HG03196 (cell line): ENCODE results near the gene RNF5.

Source experiments
- ATAC-seq: cut with Tn5 transposase; IDR thresholded peaks from one replicate; pipeline ENCODE4 v1.9.1; 2021; ENCODE audit not compliant: unreplicated experiment

RNF5 gene

DNA sequence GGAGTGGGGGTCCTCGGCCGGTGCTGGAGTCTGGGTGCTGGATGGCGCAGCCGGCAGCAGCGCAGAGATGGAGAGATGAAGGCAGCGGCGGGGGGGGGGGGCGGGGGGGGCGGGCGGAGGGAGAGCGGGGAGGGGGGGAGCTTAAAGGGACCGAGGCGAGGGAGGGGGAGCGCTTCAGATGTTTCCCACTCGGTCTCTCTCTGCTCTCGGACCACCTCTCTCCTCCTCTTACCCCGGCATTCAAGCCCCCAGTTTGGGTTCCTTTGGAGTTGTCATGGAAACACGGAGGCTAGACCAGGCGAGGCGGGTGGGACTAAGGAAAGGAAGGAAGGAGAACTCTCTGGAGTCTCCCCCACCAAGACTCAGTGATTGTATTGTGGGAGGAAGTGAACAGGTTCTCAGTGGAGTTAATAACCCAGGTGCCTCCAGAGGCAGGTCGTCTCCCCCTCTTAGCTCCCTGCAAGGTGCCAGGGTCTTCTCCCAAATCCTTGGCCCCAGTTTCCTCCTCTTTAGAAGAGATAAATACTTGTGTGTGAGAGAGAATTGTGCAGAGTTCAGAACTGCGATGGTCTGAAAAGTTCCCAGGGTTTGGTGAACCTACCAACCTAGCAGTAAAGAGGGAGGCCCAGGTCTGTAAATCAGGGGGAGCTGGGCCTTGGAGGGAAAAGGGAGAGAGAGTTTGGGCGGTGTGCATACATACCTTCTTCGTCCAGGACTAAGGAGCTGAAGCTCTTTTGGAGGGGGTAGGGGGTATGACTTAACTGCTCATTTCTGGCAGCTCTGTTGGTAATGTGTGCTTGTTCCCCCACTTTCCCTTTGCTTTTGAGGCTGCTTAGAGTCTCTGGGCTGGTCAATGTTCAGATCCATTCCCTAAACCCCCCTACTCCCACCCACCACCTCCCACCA is 26.1 kb upstream of the RNF5 start, which contains the start of gene PRRT1:
Gene PRRT1 (minus strand): TSS at position 77 of the 906 bp plus-strand sequence. CDS start 112 bp downstream, outside the sequence.
- no peak for ATAC-seq

DNA sequence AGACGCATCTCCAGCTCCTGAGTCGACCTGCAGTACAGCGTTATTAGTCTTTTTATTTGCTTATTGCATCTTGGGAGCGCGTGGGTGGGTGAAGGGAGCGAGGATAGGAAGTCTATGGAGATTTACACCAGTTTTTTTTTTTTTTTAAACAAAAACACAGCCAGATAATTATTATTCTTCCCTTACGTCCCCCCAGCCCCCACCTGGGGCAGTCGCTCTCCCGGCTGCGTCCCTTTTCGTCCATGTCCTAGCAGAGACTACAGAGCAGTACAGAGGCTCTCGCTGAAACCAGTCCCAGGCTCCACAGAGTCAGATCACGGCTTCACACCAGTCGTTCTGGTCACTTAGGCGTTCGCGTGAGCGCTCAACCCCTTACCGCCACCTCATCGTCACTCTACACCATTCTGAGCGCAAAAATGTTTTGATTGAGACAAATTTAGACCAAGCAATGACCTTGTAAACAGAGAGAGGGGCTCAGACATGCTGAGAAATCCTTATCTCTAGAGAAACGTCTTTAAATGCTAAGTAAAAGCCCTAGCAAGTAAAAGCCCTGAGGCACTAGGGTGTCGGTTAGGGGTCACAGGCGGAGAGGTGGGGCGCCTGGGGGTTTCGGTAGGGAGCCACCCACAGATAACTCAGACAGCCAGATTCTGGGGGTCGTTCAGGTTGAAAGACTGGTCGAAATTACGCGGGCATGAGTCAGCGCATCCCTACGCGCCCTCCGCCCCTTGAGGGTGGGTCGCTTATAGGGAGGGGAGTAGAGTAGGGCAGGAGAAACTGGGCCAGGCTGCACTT is 25.2 kb upstream of the RNF5 start:
- ATAC-seq, result no peak

DNA sequence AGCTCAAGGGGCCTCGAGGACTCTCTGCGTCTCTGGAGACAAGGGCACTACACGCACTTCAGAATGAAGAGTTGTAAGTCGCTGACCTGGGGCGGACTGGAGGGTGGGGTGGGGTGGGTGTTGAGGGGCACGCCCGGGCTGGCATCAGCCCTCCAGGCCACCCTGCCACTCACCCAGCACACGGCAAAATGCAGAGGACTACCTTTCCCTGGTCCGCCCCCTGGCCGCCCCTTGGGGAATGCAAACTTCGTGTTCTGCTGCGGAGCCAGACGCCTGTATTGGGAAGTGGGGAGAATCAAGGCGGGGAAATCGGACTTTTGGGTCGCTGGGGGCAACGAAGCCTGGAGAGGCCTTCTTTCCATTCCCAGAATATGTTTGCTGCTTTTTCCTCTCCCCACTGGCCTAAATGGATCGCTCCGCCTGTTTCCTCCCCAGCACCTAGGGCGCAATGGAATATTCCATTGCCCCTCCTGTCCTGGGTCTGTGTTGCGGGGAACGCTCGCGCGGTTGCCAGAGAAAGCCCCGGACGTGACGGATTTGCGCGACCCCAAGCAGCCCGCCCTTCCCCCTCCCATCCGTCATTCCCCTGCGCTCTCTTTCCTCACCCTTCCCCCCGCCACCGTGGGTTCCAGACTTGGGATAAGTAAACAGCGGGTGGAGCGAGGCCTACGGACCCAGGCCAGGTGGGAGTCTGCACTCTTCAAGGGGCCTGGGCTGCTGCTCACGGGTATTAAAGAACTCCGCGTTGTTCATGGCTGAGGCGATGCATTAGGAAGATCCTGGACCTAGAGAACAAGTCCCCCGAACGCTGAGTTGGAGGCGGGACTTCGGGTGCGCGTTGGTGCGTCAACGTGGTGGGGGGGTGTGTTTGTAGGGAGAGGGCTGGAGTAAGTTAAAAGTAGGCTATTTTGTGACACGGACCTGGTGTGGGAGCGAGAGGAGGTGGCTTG is 24.4 kb upstream of the RNF5 start, which contains the start of gene PPT2:
Gene PPT2 (plus strand): TSS at position 578 of the 950 bp plus-strand sequence. CDS start 454 bp downstream, outside the sequence.
- ATAC-seq, result no peak

DNA sequence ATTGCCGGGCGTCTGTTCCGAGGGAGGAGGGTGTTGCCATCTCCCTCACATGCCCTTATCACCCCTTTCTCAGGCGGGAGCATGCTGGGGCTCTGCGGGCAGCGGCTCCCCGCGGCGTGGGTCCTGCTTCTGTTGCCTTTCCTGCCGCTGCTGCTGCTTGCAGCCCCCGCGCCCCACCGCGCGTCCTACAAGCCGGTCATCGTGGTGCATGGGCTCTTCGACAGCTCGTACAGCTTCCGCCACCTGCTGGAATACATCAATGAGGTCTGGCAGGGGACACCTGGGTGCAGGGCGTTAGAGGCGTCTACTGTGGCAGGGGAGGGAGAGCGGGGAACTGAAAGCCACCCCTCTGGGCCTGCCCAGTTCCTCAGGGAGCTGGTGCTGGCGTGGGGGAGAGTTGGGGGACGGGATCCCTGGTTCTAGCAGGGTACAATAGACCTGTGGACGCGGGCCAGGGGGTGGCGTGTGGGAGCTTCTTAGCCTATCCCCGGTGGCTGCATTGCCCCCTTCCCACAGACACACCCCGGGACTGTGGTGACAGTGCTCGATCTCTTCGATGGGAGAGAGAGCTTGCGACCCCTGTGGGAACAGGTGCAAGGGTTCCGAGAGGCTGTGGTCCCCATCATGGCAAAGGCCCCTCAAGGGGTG is 23.6 kb upstream of the RNF5 start:
- peak; percentile 52 for ATAC-seq

DNA sequence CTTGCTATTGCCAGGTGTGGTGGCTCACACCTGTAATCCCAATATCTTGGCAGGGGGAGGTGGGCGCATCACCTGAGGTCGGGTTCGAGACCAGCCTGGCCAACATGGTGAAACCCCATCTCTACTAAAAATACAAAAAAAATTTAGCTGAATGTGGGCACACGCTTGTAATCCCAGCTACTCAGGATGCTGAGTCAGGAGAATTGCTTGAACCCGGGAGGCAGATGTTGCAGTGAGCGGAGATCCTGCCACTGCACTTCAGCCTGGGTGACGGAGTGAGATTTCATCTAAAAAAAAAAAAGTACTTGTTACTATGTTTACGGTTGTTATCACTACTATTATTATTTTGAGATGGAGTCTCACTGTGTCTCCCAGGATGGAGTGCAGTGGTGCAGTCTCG is 21.3 kb upstream of the RNF5 start:
- ATAC-seq, result no peak

DNA sequence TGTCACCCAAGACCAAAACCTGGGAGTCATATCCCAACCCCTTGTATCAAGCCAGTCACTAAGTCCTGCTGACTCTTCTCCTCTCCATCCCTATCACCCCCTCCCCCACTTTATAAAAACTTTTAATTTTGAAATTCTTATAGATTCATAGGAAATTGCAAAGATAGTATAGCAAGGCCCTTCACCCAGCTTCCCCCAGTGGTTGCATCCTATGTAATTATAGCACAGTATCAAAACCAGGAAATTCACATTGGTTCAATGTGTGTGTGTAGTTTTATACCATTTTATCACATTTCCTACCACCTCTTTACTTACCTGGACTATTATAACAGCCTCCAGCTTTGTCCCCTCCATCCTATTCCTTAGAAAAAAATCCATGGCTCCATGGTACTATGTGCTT is 20.2 kb upstream of the RNF5 start:
- no peak for ATAC-seq

DNA sequence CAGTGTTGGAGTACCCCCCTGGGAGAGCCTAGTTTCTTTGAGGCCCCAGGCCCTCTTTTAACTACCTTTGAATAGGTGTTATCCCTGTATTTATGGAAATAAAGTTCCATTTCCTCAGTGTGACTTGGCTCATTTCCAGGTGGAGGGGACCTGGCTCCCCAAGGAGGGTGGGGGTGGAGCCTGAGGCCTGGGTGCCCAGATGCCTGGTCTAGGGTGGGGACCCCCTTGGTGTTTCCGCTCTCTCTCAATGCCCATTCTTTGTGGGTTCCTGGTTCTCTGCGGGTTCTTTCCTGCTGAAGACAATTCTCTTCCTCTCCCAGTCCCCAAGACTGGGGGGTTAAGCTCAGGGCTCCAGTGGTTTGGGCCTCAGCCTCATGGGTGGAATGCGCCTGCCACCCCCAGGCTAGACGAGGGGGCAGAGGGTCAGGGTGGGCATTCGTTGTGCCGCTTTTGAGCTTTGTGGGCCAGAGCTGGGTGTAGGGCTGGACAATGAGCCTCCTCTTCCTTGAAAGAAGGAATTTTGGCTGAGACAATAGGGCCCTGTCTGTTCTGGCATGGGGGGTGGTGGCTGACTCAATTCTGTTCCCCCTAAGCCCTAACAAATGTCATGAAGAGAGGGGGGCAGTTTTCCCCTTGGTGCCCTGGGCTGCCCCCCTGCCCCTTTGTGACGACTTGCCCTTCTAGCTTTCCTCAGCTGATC is 14.5 kb upstream of the RNF5 start:
- no peak for ATAC-seq

DNA sequence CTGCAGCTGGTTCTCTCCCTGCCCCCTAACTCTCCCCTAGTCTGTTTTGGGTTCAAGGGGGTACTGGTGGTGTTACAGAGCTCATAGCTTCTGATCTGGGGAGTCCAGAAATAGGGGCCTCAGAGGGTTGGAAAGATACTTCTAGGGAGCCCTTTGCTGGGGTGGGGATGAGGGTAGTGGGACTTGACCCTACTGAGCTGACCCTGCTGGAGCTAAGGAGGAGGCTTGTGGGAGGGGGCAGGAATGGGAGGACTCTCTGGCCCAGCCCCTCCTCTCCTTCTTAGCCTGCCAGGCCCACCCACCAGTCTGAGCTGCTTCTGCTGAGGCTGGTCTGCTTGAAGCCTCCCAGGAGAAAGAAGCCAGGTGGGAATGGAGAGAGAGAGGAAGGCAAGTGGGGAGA is 13.9 kb upstream of the RNF5 start, which contains the start of gene EGFL8:
Gene EGFL8 (plus strand): TSS at position 301 of the 400 bp plus-strand sequence. CDS start 1,571 bp downstream, outside the sequence.
- no peak for ATAC-seq

DNA sequence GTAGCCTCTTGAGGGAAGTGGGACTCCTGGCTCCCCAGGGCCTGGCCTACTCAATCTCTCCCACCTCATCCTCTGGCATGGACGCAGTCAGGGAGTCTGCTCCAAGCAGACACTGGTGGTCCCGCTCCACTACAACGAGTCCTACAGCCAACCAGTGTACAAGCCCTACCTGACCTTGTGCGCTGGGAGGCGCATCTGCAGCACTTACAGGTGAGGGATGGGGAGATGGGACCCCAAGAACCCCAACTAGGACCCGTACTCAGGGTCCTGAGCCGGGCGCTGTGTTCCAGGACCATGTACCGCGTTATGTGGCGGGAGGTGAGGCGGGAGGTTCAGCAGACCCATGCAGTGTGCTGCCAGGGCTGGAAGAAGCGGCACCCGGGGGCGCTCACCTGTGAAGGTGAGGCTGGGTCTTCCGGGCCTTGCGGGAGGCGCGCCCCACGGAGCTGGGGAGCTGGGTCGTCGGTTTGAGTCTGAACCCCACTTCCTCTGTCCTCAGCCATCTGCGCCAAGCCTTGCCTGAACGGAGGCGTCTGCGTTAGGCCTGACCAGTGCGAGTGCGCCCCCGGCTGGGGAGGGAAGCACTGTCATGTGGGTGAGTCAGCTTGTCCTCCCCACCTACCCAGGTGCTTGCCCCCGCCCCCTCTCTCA is 11.7 kb upstream of the RNF5 start:
- ATAC-seq, result no peak

DNA sequence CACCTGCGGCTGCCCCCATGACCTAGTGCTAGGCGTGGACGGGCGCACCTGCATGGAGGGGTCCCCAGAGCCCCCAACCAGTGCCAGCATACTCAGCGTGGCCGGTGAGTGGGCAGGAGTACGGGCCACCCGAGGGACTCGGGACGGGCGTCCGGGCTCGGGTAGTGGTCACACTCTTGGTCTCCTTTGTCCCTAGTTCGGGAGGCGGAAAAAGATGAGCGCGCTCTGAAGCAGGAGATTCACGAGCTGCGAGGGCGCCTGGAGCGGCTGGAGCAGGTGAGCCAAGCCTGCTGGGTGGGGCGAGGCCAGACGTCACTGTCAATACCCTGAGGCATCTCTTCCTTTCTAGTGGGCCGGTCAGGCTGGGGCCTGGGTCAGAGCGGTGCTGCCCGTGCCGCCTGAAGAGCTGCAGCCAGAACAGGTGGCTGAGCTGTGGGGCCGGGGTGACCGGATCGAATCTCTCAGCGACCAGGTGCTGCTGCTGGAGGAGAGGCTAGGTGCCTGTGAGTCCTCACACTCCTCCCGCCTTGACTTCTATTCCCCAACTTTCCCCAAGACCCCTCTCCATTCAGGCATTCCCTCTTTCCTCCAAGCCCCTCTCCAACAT is 10.9 kb upstream of the RNF5 start:
- ATAC-seq, result no peak

DNA sequence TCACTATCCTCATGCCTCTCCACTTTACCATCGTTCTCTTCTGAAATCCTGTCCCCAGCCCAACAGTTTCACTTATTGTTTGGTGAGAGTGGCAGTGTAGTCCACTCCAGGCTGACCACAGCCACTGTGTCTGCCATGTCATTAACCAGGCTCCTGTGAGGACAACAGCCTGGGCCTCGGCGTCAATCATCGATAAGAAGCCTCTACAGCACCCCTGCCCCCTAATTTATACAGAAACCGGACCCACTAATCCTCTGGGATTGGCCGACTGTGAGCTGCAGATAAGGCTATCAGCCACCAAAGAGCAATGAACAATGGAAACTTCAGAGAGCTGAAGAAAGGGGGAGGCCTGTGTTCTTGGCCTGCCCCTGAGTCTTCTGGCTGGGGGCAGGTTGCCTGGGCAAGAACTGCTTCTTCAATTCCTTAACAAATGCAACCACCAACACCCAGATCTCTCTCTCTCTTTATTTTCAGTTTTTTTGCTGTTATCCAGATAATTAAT is 10.4 kb upstream of the RNF5 start:
- no peak for ATAC-seq

DNA sequence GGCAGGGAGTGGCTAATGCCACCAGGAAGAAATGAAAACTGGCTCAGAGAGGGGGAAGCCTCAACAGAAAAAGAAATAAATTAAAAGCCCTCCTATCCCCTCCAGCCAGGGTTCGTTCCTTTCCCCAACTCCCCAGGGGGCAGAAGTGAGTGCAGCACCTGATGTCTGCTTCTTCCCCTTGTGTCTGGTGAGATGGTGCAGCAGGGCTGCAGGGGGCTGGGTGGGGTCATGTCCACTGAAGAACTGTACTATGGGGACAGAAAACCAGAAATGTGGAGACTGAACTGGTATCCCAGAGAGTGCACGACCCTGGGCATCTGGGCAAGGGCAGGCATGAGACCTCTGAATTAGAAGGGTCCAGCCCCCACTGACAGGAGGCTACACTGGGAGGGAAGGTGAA is 9.9 kb upstream of the RNF5 start:
- ATAC-seq, result no peak

DNA sequence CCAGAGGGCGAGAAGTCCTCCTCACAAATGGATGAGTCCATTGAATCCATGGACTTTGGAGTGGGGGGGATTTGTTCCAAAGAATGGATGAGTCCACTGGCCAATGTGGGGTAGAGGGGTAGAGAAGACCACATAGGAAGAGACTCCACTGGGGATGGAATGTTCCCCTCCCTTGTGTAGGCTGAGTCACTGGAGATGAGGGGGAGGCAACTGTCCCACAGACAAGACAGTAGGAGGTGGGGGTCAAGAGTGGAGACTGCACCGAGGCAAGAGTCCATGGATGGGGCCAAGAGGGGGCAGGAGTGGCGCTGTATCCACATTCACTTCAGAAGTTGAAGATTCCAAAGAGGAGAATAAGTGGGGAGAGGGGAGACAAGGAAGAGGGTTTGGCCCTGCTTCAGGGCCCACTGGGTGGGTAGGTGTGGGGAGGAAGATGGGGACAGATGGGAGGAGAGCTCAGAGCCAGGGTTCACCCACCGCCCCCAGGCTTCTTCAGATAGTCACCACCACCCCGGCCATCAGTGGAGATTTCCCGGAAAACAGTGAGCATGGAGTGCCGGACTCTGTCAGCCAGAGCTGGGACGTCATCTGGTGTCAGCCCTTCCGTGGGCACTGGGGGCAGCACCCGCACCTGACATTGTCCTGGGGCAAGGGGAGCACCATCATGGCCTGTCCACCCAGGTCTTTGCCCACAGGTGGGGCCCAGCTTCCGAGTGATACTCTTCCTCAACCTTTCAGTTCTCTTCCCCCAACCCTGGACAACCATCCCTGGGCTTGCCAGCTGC is 9.2 kb upstream of the RNF5 start:
- no peak for ATAC-seq

DNA sequence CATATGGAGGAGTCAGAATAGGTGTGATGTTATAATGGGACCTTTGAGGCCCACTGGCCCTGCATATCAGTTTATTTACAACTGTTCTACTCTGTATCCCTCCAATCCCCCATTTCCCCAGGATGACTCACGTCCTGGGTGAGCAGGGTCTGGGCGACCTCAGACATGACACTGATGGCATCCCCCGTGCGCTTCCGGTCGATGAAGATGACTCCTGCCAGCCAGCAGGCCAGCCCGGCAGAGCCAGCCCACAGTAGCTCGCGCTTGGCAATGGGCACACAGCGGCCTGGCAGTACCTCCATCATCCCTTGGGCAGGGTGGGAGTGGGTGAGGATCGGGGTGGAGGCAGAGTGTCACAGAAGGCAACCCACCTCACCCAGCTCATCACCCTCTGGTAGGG is 7.9 kb upstream of the RNF5 start:
- no peak for ATAC-seq

DNA sequence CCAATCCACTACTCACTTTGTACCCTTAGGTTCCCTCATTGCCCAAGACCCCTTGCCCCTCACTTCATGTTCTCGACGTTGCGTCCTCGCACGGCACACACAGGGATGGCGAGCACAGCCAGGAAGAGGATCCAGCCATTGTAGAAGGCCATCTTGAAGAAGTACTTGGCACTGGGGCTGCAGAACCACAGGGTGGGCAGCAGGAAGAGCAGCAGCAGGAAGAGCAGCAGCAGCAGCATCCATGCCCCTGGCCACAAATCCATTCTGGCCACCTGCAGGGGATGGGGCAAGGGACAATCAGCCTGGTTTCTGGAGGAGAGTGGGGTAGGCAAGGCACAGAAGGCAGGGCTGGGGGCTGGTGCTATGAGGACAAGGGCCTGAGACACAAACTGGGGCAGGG is 7.0 kb upstream of the RNF5 start:
- ATAC-seq, result no peak

DNA sequence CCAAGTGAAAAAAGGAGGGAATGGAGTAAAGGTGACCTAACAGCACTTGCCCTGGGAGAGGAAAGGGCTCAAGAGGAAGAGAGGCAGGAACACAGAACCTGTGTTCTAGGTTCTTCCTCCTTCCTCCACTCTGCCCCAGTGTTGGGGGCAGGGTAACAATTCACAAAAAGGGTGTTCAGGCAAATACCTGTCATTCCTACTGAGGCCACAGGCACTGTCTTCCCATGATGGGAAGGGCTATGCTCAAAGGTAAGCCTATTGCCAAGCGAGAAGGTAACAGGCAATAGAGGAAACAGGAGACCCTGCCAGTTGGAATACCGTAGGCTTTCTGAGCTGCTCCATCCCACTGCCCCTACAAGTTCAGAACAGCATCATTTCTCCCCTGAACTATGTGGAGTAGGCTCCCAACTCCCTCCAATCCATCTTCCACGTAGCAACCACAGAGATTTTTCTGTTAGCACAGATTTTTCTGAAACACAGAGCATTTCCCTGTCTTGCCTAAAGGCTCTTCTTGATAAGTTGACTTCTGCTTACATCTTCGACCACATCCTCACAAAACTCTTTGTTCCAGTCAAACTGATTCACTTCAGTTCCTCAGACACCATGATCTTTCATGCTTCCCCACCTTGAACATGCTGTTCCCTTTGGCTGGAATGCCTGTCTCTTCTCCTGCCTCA is 5.0 kb upstream of the RNF5 start:
- ATAC-seq, result no peak

DNA sequence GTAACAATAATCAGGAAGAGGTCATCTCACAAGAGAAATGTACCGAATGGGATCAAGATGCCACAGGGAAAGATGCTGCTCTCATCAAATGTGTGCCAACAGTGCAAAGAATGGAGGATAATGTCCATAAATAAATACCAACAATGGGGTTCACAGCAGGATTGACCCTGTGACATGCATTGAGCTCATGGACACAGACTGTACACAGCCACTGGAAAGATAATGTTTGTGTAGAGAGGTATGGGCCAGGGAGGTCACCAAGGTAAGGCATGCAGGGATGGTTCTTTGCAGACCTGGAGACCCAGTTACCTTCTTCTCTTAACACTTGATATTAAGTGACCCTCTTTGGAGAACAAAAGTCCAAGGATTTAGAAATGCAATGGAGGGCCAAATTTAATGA is 3.8 kb upstream of the RNF5 start:
- ATAC-seq, result no peak
